Cardiac fibroblast (primary cell): ENCODE results near the gene MACF1.

Experiments
- DNase-seq, 2 donors: peaks; one replicate each; pipeline versions ENCODE4 v3.0.0 to v3.0.0-alpha.2; 2010; ENCODE audit warnings: low read depth in 2 of 2
- H3K4me3 ChIP-seq, 2 donors: replicated peaks in 1 of 2; 1 replicate in 1 of 2; 2 replicates in 1 of 2; pipeline ENCODE4 v1.5.1; 2011; ENCODE audit warnings: low read depth in 2 of 2, low read length in 2 of 2, mild to moderate bottlenecking in 2 of 2, moderate library complexity in 1 of 2
- TF ChIP-seq, protein P1 (sequence below): IDR thresholded peaks from one replicate; pipeline ENCODE4 v1.5.1; 2011; ENCODE audit warnings: low read depth, mild to moderate bottlenecking, low read length, inconsistent platforms

The MACF1 gene

DNA sequence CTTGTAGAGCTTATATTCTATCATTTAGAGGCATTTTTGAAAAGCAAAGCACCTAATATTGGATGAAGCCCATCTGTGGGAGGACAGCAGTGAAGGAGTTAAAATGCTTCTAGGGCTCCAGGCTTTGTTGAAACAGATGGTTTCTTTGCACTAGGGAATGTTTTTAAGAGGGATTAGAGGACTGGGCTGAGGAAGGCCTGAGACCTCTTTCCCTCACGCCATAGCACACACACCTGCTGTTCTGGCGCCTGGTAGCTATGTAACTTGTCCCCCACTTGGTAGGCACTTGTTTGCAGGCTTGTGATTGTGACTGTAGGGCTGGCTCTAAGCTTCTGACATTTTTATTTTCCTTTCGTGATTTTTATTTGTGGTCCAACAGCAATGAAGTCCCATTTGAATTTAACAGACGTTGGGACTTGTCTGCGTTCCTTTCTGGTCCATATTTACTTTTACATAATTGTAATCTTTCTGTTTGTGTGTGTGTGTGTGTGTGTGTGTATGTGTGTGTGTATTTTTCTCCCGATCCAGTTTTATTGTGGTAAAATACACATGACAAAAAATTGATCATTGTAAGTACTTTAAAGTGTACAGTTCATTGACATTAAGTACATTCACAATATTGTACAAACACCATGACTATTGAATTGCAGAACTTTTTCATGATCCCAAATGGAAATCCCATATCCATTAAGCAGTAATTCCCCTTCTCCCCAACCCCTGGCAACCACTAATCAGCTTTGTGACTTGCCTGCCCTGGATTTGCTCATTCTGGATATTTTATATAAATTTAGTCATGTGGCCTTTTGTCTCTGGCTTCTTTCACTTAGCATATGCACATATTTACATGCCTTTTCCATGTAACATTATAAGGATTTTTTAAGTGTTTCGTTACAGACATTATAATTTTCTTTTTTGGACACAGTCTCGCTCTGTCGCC lies 33.5 kb upstream of the MACF1 start:
- TF ChIP-seq, protein P1, sequence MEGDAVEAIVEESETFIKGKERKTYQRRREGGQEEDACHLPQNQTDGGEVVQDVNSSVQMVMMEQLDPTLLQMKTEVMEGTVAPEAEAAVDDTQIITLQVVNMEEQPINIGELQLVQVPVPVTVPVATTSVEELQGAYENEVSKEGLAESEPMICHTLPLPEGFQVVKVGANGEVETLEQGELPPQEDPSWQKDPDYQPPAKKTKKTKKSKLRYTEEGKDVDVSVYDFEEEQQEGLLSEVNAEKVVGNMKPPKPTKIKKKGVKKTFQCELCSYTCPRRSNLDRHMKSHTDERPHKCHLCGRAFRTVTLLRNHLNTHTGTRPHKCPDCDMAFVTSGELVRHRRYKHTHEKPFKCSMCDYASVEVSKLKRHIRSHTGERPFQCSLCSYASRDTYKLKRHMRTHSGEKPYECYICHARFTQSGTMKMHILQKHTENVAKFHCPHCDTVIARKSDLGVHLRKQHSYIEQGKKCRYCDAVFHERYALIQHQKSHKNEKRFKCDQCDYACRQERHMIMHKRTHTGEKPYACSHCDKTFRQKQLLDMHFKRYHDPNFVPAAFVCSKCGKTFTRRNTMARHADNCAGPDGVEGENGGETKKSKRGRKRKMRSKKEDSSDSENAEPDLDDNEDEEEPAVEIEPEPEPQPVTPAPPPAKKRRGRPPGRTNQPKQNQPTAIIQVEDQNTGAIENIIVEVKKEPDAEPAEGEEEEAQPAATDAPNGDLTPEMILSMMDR: no peak
- no peak overlapping the region for H3K4me3 ChIP-seq
- DNase-seq: no peak

DNA sequence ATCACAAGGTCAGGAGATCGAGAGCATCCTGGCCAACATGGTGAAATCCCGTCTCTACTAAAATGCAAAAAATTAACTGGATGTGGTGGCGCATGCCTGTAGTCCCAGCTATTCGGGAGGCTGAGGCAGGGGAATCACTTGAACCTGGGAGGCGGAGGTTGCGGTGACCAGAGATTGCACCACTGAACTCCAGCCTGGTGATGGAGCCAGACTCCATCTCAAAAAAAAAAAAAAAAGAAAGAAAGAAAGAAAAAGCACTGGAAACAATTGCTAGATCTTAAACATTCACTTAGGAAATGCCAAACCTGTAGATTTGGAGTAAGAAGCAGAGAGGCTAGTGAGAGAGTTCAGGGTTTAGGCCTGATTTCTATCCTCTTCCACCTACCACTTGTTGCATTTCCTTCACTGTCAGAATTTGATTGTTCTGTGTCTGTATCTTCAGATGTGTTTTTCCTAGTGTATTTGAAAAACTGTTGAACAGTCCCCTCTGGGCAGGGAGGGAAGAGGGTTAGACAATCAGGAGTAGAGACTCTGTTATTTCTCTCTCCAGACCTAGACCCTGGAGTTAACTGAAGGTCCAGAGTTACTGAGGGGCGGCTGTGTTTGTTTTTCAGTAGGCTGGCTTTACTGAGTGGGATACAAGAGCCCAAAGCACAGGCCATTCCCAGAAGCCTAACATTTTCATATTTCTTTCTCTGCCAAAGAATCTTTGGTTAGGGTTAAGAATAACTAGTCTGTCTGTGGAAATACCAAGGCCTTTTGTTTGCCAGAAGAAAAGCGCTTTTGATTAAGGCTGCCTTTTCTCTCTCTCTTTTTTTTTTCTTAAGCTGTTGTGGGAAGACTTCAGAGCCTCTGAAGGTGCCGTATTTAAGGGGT lies 31.1 kb upstream of the MACF1 start:
- peak in 1 of 2 donors; percentile 54 for DNase-seq
- H3K4me3 ChIP-seq: no peak overlapping the region
- TF ChIP-seq, protein P1: no peak

DNA sequence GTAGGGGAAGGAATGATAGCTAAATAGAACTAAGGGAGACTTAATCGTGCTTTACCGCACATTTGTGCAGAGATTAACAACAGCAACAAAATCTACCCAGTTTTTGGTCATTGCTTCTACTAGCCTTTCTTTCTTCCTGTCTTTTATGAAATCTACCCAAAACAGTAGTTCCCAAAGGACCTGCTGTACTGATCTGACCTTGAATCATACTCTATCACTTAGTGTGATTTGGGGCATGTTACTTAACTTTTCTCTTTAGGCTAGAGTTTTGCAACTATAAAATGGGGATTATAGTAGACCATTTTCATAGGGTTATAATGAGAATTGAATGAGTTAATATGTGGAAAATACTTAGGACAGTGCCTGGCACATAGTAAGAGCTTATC lies 30.5 kb upstream of the MACF1 start:
- TF ChIP-seq, protein P1: no peak
- H3K4me3 ChIP-seq: no peak overlapping the region
- DNase-seq: peak in 1 of 2 donors; percentile 52

DNA sequence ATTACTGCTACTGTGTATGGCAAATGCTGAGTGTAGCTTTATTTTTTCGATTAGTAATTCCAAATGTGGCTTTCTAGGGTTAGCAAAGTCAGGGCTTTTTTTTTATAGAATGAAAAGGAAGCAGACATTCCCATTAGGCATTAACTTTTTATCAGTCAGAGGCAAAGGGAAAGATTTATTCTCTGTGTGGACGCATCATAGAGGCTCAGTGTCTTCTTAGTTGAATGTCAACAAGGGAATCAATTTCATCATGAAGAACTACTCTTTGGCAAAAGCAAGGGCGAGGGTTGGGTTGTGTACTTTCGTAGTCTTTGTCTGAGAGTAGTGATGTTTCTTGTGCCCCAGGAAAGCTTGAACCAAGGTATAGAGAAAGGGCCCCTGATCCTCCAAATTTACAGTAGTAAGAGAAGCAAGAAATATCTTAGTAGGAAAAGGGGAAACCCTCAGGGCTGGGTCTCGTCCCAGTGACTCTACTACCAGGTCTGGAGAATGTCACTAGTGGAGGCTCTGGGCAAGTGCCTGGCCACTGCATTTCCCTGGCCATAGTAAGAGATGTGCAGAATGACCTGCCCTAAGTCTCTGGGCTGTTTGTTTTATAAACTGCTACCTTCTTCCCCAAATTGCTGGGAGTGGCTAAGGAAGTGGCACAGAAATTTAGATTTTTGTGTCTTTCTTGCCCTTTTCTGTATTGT lies 30.0 kb upstream of the MACF1 start:
- TF ChIP-seq, protein P1: no peak
- DNase-seq: no peak
- no peak overlapping the region for H3K4me3 ChIP-seq

DNA sequence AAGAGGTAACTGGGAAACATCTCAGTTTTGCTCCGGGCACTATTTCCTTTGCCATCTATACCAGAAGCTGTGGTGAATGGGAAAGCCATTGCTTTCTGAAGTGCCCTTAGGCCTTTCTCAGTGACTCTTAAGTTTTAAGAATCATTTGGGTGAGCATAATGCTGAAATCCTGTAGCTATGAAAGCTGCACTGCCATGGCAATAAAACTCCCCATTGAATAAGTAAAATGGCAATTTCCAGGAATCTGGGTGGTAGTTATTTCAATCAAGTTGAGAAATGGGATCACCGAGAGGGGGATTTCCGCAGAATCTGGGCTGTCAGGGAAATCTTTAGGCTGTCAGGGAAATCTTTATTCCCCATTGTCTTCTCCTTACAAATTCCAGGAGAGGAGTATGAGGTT lies 26.8 kb upstream of the MACF1 start:
- TF ChIP-seq, protein P1: no peak
- no peak for DNase-seq
- no peak overlapping the region for H3K4me3 ChIP-seq

DNA sequence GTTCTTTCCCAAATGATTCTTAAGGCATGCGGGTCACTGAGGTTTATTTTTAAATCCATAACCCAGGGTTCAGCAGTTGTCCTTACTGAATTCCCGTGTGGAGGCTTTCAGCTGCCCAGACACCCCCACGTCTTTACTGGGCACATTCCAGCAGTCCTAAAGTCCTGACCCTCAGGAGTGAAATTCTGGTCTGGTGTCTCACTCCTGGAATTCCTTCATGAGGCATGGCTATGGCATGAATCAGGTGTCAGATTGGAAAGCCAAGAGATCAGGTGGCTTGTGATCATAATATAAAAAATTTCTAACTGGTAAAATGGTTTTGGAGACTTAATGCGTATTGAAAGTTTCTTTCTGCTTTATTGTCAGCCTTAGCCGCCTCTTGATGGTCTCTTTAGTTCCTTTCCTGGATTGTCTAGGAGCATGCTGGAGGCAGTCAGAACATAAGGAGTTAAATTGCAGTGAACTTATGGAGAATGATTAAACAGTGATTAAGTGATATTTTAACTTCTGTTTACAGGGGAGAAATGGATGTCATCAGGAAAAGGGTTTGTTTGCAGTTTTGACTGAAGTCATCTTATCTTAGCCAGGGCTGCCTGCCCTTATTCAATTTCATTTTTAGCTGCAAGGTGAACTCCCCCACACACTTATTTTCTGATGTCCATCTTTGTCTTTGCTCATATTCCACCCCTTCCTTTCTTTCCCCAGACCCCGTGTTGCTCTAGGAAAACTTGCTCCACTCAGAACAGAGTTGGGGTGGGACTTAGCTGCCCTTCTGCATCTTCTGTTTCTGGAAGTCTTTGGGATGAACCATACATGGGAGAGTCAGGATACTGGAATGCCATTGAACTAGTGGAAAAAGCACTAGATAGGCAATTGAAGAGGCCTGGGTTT lies 25.7 kb upstream of the MACF1 start:
- DNase-seq: peak; percentile 59 to 84

More for the DNA sequence above, 25.7 kb upstream of the MACF1 start:
- TF ChIP-seq, protein P1: no peak
- no peak overlapping the region for H3K4me3 ChIP-seq
